ENCODE data around the gene DIRAS1. TPM values are rescaled to one million over a fixed set of nuclear protein-coding genes. Genes with fewer than 3 reads are reported as not detected.

Gene DIRAS1
- polyA plus RNA-seq, 2 of the 4 experiments (the other 2 are of a cell fraction), result 2.5 to 4.3 TPM

Other genes with a start within 250 kb of the DIRAS1 start
- 65.3 and 72.5 TPM in 2 replicates for gene GADD45B, start 245.2 kb downstream of the DIRAS1 start, polyA plus RNA-seq (2011; rRNA removed)
- 38.6 to 42.4 TPM (median 39.9 TPM) in 3 replicates for gene GADD45B, start 245.2 kb downstream of the DIRAS1 start, polyA plus RNA-seq (2017; fragmentation: RNase III; extraction: RNeasy Plus Mini Kit Qiagen cat#74134 plus additional on column Dnase treatment)
- 0.04 and 0.08 TPM in 2 replicates for gene GNG7, start 18.7 kb downstream of the DIRAS1 start, polyA plus RNA-seq (2011; rRNA removed)
- gene GNG7, start 18.7 kb downstream of the DIRAS1 start, polyA plus RNA-seq (2017; fragmentation: RNase III; extraction: RNeasy Plus Mini Kit Qiagen cat#74134 plus additional on column Dnase treatment), result 0.06 to 0.08 TPM (median 0.07 TPM) in 3 replicates
- 29.6 and 38.1 TPM in 2 replicates for gene SLC39A3, start 18.6 kb upstream of the DIRAS1 start, polyA plus RNA-seq (2011; rRNA removed)
- gene SLC39A3, start 18.6 kb upstream of the DIRAS1 start, polyA plus RNA-seq (2017; fragmentation: RNase III; extraction: RNeasy Plus Mini Kit Qiagen cat#74134 plus additional on column Dnase treatment), result 25.0 to 28.3 TPM (median 26.5 TPM) in 3 replicates
- gene SGTA, start 61.9 kb upstream of the DIRAS1 start, polyA plus RNA-seq (2011; rRNA removed), result 39.1 and 44.4 TPM in 2 replicates
- 47.6 to 51.6 TPM (median 48.0 TPM) in 3 replicates for gene SGTA, start 61.9 kb upstream of the DIRAS1 start, polyA plus RNA-seq (2017; fragmentation: RNase III; extraction: RNeasy Plus Mini Kit Qiagen cat#74134 plus additional on column Dnase treatment)
- 43.5 and 46.7 TPM in 2 replicates for gene THOP1, start 64.1 kb upstream of the DIRAS1 start, polyA plus RNA-seq (2011; rRNA removed)
- gene THOP1, start 64.1 kb upstream of the DIRAS1 start, polyA plus RNA-seq (2017; fragmentation: RNase III; extraction: RNeasy Plus Mini Kit Qiagen cat#74134 plus additional on column Dnase treatment), result 87.7 to 90.5 TPM (median 89.9 TPM) in 3 replicates
- gene ZNF554, start 98.5 kb upstream of the DIRAS1 start, polyA plus RNA-seq (2011; rRNA removed), result 0.54 and 0.75 TPM in 2 replicates
- 0.33 to 0.65 TPM (median 0.63 TPM) in 3 replicates for gene ZNF554, start 98.5 kb upstream of the DIRAS1 start, polyA plus RNA-seq (2017; fragmentation: RNase III; extraction: RNeasy Plus Mini Kit Qiagen cat#74134 plus additional on column Dnase treatment)
- gene ZNF555, start 120.1 kb upstream of the DIRAS1 start, polyA plus RNA-seq (2011; rRNA removed), result 2.3 and 3.7 TPM in 2 replicates
- 1.4 to 1.7 TPM (median 1.5 TPM) in 3 replicates for gene ZNF555, start 120.1 kb upstream of the DIRAS1 start, polyA plus RNA-seq (2017; fragmentation: RNase III; extraction: RNeasy Plus Mini Kit Qiagen cat#74134 plus additional on column Dnase treatment)
- gene ZNF556, start 146.0 kb upstream of the DIRAS1 start, polyA plus RNA-seq (2011; rRNA removed), result not detected in 2 replicates
- gene ZNF556, start 146.0 kb upstream of the DIRAS1 start, polyA plus RNA-seq (2017; fragmentation: RNase III; extraction: RNeasy Plus Mini Kit Qiagen cat#74134 plus additional on column Dnase treatment), result not detected in 3 replicates
- 2.6 and 3.3 TPM in 2 replicates for gene ZNF57, start 179.6 kb upstream of the DIRAS1 start, polyA plus RNA-seq (2011; rRNA removed)
- 1.9 to 2.5 TPM (median 2.2 TPM) in 3 replicates for gene ZNF57, start 179.6 kb upstream of the DIRAS1 start, polyA plus RNA-seq (2017; fragmentation: RNase III; extraction: RNeasy Plus Mini Kit Qiagen cat#74134 plus additional on column Dnase treatment)
- gene ZNF77, start 223.6 kb upstream of the DIRAS1 start, polyA plus RNA-seq (2011; rRNA removed), result 3.4 and 4.1 TPM in 2 replicates
- gene ZNF77, start 223.6 kb upstream of the DIRAS1 start, polyA plus RNA-seq (2017; fragmentation: RNase III; extraction: RNeasy Plus Mini Kit Qiagen cat#74134 plus additional on column Dnase treatment), result 1.7 to 1.9 TPM (median 1.7 TPM) in 3 replicates

All from A549 (cell line).